Measurements from ENCODE around the gene GRB10. TPM values are rescaled to one million over a fixed set of nuclear protein-coding genes. Genes with fewer than 3 reads are reported as not detected.

GRB10 gene
- polyA plus RNA-seq, 3 donors = 1.3 to 3.1 (median 1.5) TPM

- WGBS (ENCODE audit: insufficient coverage) = 93% methylated on average over 5 of the region's 6 CpGs
- no peak overlapping the region for H2AFZ ChIP-seq (ENCODE audit: insufficient read depth, low read depth, low read length, poor library complexity, severe bottlenecking)
- no peak overlapping the region for H3K4me3 Mint-ChIP-seq
- H3K27ac ChIP-seq (ENCODE audit: low read depth in 1 of 2, low read length in 2 of 2) = no peak overlapping the region
- no peaks in the 10 kb centered on the region for H4K20me1 ChIP-seq (ENCODE audit: insufficient read depth, low read length)
- intact Hi-C loops (cut with micrococcal nuclease) = no loop called here
- H3K4me1 Mint-ChIP-seq = no peaks in the 10 kb centered on the region
- H3K36me3 ChIP-seq (replicated peaks in 1 of 2; ENCODE audit: control insufficient read depth in 1 of 2, insufficient read depth in 2 of 2, low read length in 2 of 2) = no peaks in the 10 kb centered on the region
- no peaks in the 10 kb centered on the region for H3K9me3 ChIP-seq (replicated peaks in 1 of 2; ENCODE audit: control insufficient read depth in 1 of 2, insufficient read depth in 1 of 2, low read length in 2 of 2)
- no peak for TF ChIP-seq CTCF (IDR thresholded peaks at IDR 0.05)
- H3K27me3 Mint-ChIP-seq (ENCODE audit: low read depth in 3 of 3) = peaks cover 2 to 5% (median 4%) of the 10 kb centered on the region in 3 donors
- H3K4me1 ChIP-seq (ENCODE audit: control insufficient read depth in 1 of 2, insufficient read depth in 2 of 2, low read length in 2 of 2) = no peaks in the 10 kb centered on the region
- H3K9me3 Mint-ChIP-seq = peaks cover 0 to 8% (median 2%) of the 10 kb centered on the region in 7 donors
- no peak overlapping the region for H3K9ac ChIP-seq (ENCODE audit: insufficient read depth, low read length, poor library complexity, severe bottlenecking)
- H3K79me2 ChIP-seq (ENCODE audit: insufficient read depth, low read length) = no peaks in the 10 kb centered on the region
- H3K27ac Mint-ChIP-seq = peak overlapping the region in 1 of 7 donors; percentile 52
- no peak overlapping the region for H3K4me2 ChIP-seq (replicated peaks; ENCODE audit: extremely low read depth, low read length, poor library complexity, severe bottlenecking)
- no peaks in the 10 kb centered on the region for H3K36me3 Mint-ChIP-seq
- no peak overlapping the region for H3K4me3 ChIP-seq (replicated peaks in 1 of 3; ENCODE audit: low read depth in 2 of 3, low read length in 3 of 3)
- no peaks in the 10 kb centered on the region for H3K27me3 ChIP-seq (ENCODE audit: control insufficient read depth in 2 of 2, insufficient read depth in 2 of 2, low read length in 2 of 2)
- no peak for DNase-seq
Measured at GRCh38 chr7:50567715-50568261, 214.9 kb downstream of the GRB10 start.

GRCh38 chr7:50565977-50566376 lies 216.7 kb downstream of the GRB10 start:
- Histone ChIP-seq H2AFZ (ENCODE audit: insufficient read depth, low read depth, low read length, poor library complexity, severe bottlenecking) (no peak overlapping the region), H3K4me1 (ENCODE audit: control insufficient read depth in 1 of 2, insufficient read depth in 2 of 2, low read length in 2 of 2) (no peaks in the 10 kb centered on the region), H3K4me3 (replicated peaks in 1 of 3; ENCODE audit: low read depth in 2 of 3, low read length in 3 of 3) (no peak overlapping the region), H3K27ac (ENCODE audit: low read depth in 1 of 2, low read length in 2 of 2) (no peak overlapping the region), H3K9ac (ENCODE audit: insufficient read depth, low read length, poor library complexity, severe bottlenecking) (no peak overlapping the region), H4K20me1 (ENCODE audit: insufficient read depth, low read length) (no peaks in the 10 kb centered on the region), H3K27me3 (ENCODE audit: control insufficient read depth in 2 of 2, insufficient read depth in 2 of 2, low read length in 2 of 2) (no peaks in the 10 kb centered on the region), H3K4me2 (replicated peaks; ENCODE audit: extremely low read depth, low read length, poor library complexity, severe bottlenecking) (no peak overlapping the region), H3K79me2 (ENCODE audit: insufficient read depth, low read length) (no peaks in the 10 kb centered on the region), H3K9me3 (replicated peaks in 1 of 2; ENCODE audit: control insufficient read depth in 1 of 2, insufficient read depth in 1 of 2, low read length in 2 of 2) (no peaks in the 10 kb centered on the region), H3K36me3 (replicated peaks in 1 of 2; ENCODE audit: control insufficient read depth in 1 of 2, insufficient read depth in 2 of 2, low read length in 2 of 2) (no peaks in the 10 kb centered on the region)
- Mint-ChIP-seq H3K27ac (no peak overlapping the region), H3K27me3 (ENCODE audit: low read depth in 3 of 3) (peaks cover 0 to 9% (median 4%) of the 10 kb centered on the region in 3 donors), H3K4me1 (no peaks in the 10 kb centered on the region), H3K4me3 (no peak overlapping the region), H3K36me3 (no peaks in the 10 kb centered on the region), H3K9me3 (peaks cover 0 to 4% (median 2%) of the 10 kb centered on the region in 7 donors)
- no peak for TF ChIP-seq CTCF (IDR thresholded peaks at IDR 0.05)
- DNase-seq = no peak
- 88% methylated on average over 4 of the region's 5 CpGs for WGBS (ENCODE audit: insufficient coverage)
- intact Hi-C loops (cut with micrococcal nuclease) = no loop called here

Measured in CD14-positive monocyte (primary cell).